ENCODE data around the gene HMGB1. TPM values are rescaled to one million over a fixed set of nuclear protein-coding genes. Genes with fewer than 3 reads are reported as not detected.
A peak's percentile ranks its signal among the peaks of the same experiment; 100 is the strongest.

Gene HMGB1
- total and polyA plus RNA-seq, 2 of the 13 experiments (the other 11 are each of a cell fraction or from before 2014, with no cell fraction given) = 115 to 584 TPM

DNA sequence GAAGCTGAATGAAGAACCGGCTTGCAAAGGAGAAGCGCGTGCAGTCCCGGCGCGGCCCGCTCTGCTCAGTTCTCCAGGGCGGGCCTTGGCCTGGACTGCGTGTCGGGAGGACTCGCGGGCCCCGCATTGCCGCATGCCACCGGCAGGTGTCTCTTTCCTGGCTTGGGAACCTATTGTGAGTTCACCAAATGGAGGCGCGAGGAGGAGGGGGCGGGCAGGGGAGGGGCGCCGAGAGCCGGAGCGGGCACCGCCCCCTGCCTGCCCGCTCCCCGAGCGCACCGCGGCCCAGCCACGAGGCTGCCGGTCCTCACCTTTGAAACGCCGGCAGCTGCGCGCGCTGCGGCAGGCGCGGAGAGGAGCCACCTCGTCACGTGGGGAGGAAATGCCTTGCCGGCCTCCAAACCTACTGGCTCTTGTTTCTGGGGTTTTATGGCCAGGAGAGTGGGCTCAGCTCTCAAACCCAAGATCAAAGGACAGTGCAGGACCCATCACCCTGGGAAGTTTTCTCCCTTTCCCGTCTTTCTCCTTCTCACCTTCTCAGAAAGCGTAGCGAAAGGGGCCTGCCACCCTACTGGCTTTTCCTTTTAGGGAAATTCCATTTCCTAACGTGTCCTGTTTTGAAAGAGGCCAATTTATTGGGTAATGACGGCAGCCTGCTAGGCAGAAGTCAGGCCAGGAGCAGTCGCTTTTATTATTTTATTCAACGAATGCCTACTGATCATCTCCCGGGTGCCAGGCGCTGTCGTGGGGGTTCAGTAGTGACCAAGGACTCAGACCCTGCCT lies 57.2 kb downstream of the HMGB1 start (continued):
- TF ChIP-seq, protein P1, sequence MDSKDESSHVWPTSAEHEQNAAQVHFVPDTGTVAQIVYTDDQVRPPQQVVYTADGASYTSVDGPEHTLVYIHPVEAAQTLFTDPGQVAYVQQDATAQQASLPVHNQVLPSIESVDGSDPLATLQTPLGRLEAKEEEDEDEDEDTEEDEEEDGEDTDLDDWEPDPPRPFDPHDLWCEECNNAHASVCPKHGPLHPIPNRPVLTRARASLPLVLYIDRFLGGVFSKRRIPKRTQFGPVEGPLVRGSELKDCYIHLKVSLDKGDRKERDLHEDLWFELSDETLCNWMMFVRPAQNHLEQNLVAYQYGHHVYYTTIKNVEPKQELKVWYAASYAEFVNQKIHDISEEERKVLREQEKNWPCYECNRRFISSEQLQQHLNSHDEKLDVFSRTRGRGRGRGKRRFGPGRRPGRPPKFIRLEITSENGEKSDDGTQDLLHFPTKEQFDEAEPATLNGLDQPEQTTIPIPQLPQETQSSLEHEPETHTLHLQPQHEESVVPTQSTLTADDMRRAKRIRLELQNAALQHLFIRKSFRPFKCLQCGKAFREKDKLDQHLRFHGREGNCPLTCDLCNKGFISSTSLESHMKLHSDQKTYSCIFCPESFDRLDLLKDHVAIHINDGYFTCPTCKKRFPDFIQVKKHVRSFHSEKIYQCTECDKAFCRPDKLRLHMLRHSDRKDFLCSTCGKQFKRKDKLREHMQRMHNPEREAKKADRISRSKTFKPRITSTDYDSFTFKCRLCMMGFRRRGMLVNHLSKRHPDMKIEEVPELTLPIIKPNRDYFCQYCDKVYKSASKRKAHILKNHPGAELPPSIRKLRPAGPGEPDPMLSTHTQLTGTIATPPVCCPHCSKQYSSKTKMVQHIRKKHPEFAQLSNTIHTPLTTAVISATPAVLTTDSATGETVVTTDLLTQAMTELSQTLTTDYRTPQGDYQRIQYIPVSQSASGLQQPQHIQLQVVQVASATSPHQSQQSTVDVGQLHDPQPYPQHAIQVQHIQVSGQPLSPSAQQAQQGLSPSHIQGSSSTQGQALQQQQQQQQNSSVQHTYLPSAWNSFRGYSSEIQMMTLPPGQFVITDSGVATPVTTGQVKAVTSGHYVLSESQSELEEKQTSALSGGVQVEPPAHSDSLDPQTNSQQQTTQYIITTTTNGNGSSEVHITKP (CRISPR knock-in tag; IDR thresholded peaks at IDR 0.05; ENCODE audit: low read depth) = no peak
- TF ChIP-seq IRX3 (CRISPR knock-in tag; IDR thresholded peaks at IDR 0.05; ENCODE audit: borderline replicate concordance, low read depth) (0 out of 2 replicates have a peak, but pooled peaks have one; percentile 38), JARID2 (CRISPR knock-in tag; IDR thresholded peaks at IDR 0.05; ENCODE audit: insufficient replicate concordance) (no peak), MAF1 (CRISPR knock-in tag; IDR thresholded peaks at IDR 0.05; ENCODE audit: borderline replicate concordance) (no peak), ARID5B (CRISPR knock-in tag; IDR thresholded peaks at IDR 0.05) (peak; percentile 56), ZBTB1 (CRISPR knock-in tag; IDR thresholded peaks at IDR 0.05; ENCODE audit: borderline replicate concordance) (no peak), ZC3H4 (CRISPR knock-in tag; IDR thresholded peaks at IDR 0.05; ENCODE audit: borderline replicate concordance) (no peak), ZNF605 (CRISPR knock-in tag; IDR thresholded peaks at IDR 0.05) (peak; percentile 57), FOXJ3 (CRISPR knock-in tag; IDR thresholded peaks at IDR 0.05; ENCODE audit: borderline replicate concordance) (no peak), ZNF205 (CRISPR knock-in tag; IDR thresholded peaks at IDR 0.05) (no peak), HOXA7 (CRISPR knock-in tag; IDR thresholded peaks at IDR 0.05) (no peak), ZNF788 (CRISPR knock-in tag; IDR thresholded peaks at IDR 0.05; ENCODE audit: borderline replicate concordance) (no peak; the same call in 1 of the 2 replicates), ZNF543 (CRISPR knock-in tag; IDR thresholded peaks at IDR 0.05) (peak; percentile 57; the same call in 1 of the 2 replicates), ZNF530 (CRISPR knock-in tag; IDR thresholded peaks at IDR 0.05; ENCODE audit: low read depth) (no peak), ZNF619 (CRISPR knock-in tag; IDR thresholded peaks at IDR 0.05) (no peak), RCOR2 (CRISPR knock-in tag; IDR thresholded peaks at IDR 0.05) (no peak), SALL2 (CRISPR knock-in tag; IDR thresholded peaks at IDR 0.05) (no peak), ZSCAN21 (CRISPR knock-in tag; IDR thresholded peaks at IDR 0.05; ENCODE audit: borderline replicate concordance) (no peak)
- TF ChIP-seq, protein P2, sequence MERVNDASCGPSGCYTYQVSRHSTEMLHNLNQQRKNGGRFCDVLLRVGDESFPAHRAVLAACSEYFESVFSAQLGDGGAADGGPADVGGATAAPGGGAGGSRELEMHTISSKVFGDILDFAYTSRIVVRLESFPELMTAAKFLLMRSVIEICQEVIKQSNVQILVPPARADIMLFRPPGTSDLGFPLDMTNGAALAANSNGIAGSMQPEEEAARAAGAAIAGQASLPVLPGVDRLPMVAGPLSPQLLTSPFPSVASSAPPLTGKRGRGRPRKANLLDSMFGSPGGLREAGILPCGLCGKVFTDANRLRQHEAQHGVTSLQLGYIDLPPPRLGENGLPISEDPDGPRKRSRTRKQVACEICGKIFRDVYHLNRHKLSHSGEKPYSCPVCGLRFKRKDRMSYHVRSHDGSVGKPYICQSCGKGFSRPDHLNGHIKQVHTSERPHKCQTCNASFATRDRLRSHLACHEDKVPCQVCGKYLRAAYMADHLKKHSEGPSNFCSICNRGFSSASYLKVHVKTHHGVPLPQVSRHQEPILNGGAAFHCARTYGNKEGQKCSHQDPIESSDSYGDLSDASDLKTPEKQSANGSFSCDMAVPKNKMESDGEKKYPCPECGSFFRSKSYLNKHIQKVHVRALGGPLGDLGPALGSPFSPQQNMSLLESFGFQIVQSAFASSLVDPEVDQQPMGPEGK (CRISPR knock-in tag; IDR thresholded peaks at IDR 0.05) = peak; percentile 50; the same call in 1 of the 2 replicates

Data from HepG2 (cell line).